T-helper 17 cell (primary cell): Measurements from ENCODE around the gene SND1. TPM values are rescaled to one million over a fixed set of nuclear protein-coding genes. Genes with fewer than 3 reads are reported as not detected.

Experiments used
- ATAC-seq: fragments of 150-1000 bp; cut with Tn5 transposase; 2 replicates; pipeline ENCODE4 v1.10.0; 2021; ENCODE audit warnings: mild to moderate bottlenecking, moderate library complexity
- DNase-seq, 3 donors: peaks; one replicate each; pipeline versions ENCODE4 v3.0.0 to v3.0.0-alpha.2; 2020 to 2021
- H3K9me3 ChIP-seq: one replicate; pipeline ENCODE4 v1.7.0; 2013; ENCODE audit warnings: low read length, mild to moderate bottlenecking; ENCODE audit not compliant: control insufficient read depth, poor library complexity, severe bottlenecking
- H3K27ac Mint-ChIP-seq: one replicate; pipeline ENCODE4 v1.8.0; 2022; ENCODE audit warnings: mild to moderate bottlenecking, moderate library complexity, mixed read lengths
- H3K27me3 Mint-ChIP-seq: one replicate; pipeline ENCODE4 v1.8.0; 2022; ENCODE audit warnings: mixed read lengths
- H3K36me3 Mint-ChIP-seq: one replicate; pipeline ENCODE4 v1.8.0; 2022; ENCODE audit warnings: low read depth, mixed read lengths
- H3K4me1 Mint-ChIP-seq: one replicate; pipeline ENCODE4 v1.8.0; 2022; ENCODE audit warnings: mild to moderate bottlenecking, mixed read lengths
- H3K4me3 Mint-ChIP-seq: one replicate; pipeline ENCODE4 v1.8.0; 2022; ENCODE audit warnings: mild to moderate bottlenecking, moderate library complexity, mixed read lengths
- total RNA-seq, 4 donors: library from RNA in 2 of 4; stranded (reverse) in 2 of 4; gene quantifications; one replicate each; pipeline ENCODE4 v1.2.3 and lab custom pipeline; 2022 to 2026

Gene SND1
- total RNA-seq, 2 donors from 2014 or later: 201 to 208 TPM

DNA sequence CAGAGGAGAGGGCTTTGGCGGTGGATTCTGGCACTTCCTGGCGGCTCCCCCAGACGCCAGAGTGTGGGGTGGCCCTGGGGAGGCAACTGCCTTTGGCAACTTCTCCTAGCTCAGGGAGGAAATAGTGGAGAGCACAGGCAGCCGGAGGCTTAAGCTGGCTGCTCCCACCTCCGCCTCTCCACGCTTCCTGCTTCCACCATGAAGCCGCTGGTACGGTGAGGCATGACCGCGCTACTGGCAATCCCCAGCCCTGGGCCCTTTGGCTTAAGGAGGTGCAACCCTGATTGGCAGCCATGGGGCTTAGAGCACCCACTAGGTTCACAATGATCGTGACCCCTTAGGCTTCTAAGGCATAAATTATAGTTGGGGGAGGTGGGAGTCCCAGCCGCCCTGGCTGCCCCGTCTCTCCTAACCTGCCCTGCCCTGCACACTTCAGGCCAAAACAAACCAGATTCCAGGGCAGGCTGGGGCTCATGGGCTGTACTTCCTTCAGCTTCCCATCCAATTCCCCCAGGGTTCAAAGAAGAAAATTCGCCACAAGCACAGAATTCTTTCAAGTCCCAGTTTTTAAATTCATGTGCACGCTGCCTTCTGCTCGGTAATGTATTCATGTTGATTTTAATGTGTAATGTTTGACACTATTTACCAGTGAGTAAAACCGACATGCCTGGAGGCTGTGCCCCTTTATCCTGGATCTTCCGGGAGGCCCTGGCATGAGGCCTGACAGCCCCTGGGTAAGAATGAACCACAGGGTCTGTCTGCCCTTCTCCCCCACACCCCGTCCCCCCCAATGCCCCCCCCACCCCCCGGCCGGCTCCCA lies 469.9 kb downstream of the SND1 start:
- Mint-ChIP-seq H3K27me3 (peaks cover 7% of the 10 kb centered on the region), H3K36me3 (no peaks in the 10 kb centered on the region), H3K4me1 (peaks cover 4% of the 10 kb centered on the region), H3K4me3 (no peak overlapping the region), H3K27ac (no peak overlapping the region)
- no peaks in the 10 kb centered on the region for H3K9me3 ChIP-seq
- DNase-seq (no peak), ATAC-seq (no peak)

DNA sequence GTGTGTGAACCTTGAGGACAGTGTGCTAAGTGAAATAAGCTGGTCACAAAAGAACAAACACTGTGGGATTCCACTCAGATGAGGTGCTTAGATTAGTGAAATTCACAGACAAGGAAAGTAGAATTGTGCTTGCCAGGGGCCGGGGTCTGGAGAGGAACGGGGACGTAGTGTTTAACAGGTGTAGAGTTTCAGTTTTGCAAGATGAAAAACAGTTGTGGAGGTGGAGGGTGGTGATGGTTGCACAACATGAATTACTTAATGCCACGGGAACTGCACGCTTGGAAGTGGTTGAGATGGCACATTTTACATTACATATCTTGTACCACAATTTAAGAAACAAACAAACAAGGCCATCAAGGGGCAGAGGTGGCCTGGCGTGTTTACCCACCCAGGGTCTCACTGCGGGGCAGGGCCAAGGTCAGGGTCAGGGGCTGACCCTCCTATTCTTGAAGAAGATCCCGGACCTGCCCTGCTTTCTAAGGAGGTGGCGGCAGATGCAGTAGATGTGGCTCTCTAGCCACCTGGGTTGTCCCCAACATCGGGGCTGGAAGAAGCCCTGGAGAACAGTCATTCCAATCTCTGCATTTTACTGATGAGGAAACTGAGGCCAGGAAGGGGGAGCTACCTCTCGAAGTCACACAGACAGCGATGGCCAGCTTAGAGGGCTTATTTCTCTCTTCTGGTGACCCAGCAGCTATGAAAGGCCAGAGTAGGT lies 470.7 kb downstream of the SND1 start:
- ATAC-seq: no peak
- H3K9me3 ChIP-seq: no peaks in the 10 kb centered on the region
- no peak overlapping the region for H3K4me3 Mint-ChIP-seq
- H3K27me3 Mint-ChIP-seq: peaks cover 7% of the 10 kb centered on the region
- no peaks in the 10 kb centered on the region for H3K36me3 Mint-ChIP-seq
- no peak for DNase-seq
- H3K27ac Mint-ChIP-seq: no peak overlapping the region
- H3K4me1 Mint-ChIP-seq: peaks cover 4% of the 10 kb centered on the region

DNA sequence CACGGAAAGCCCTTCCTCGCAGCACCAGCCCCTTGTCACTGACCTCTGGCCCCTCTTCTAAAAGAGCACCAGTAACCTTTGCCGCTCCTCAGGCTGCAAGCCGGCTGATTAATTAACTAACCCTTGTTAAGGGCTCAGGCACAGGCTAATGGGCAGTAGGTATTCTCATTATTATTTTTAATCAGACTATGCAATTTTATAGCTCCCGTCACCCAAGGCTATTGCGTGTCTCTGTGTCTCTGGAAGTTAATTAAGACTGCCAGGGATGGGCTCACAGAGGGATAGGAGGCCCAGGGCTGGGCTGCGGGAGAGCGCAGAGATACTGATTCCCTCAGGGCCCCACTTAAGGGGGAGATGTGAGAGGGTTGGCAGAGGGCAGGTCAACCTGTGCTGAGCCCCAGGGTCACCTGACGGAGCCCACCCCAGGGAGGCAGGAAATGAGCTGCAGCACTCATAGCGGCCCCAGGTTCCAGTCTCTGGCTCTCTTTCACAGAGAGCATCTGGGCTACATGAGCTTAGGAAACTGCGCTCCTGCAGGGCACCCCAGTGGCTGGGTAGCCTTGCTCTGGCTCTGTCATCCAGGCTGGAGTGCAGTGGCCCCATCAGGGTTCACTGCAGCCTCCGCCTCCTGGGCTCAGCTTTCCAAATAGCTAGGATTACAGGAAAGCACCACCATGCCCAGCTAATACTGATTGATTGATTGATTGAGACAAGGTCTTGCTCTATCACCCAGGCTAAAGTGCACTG lies 471.5 kb downstream of the SND1 start:
- H3K27ac Mint-ChIP-seq: no peak overlapping the region
- no peaks in the 10 kb centered on the region for H3K9me3 ChIP-seq
- H3K27me3 Mint-ChIP-seq: peaks cover 2% of the 10 kb centered on the region
- H3K4me1 Mint-ChIP-seq: peaks cover 4% of the 10 kb centered on the region
- ATAC-seq (no peak), DNase-seq (no peak)
- no peaks in the 10 kb centered on the region for H3K36me3 Mint-ChIP-seq
- no peak overlapping the region for H3K4me3 Mint-ChIP-seq

DNA sequence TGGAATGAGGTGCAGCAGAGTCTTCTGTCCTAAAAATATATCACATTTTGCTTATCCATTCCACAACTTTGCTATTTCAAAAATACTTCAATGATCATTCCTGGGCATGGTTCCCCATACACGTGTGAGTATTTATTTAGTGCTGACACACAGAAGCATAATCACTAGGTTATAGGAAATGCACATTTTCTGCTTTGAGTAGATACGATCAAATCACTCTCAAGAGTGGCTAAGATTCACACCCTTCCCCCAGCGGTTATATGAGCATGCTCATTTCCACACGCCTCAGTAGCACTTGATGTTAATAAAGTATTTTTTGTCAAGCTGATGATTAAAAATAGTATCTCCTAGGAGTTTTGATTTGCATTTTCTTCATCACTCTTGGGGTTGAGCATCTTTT lies 472.8 kb downstream of the SND1 start:
- H3K27me3 Mint-ChIP-seq: no peaks in the 10 kb centered on the region
- H3K36me3 Mint-ChIP-seq: no peaks in the 10 kb centered on the region
- no peak overlapping the region for H3K4me3 Mint-ChIP-seq
- no peak for ATAC-seq
- H3K9me3 ChIP-seq: no peaks in the 10 kb centered on the region
- peaks cover 4% of the 10 kb centered on the region for H3K4me1 Mint-ChIP-seq
- no peak overlapping the region for H3K27ac Mint-ChIP-seq
- DNase-seq: no peak

DNA sequence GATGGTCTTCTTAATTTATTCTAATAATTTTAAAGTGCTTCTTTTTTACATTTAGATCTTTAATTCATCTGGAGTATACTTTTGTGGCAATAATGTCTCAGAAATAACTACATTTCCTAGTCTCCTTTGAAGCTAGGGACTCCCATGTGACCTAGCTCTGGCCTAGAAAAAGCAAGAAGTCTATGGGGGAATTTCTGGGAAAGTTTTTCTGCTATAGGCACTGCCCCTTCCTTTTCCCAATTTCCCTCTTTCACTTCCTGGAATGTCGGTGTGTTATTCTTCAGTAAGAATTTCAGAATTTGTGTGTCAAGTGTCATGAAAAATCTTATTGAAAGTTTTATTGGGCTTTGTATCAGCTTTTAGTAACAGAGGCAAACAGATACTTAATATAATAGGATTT lies 473.8 kb downstream of the SND1 start:
- no peak for DNase-seq
- peaks cover 4% of the 10 kb centered on the region for H3K4me1 Mint-ChIP-seq
- H3K4me3 Mint-ChIP-seq: no peak overlapping the region

DNA sequence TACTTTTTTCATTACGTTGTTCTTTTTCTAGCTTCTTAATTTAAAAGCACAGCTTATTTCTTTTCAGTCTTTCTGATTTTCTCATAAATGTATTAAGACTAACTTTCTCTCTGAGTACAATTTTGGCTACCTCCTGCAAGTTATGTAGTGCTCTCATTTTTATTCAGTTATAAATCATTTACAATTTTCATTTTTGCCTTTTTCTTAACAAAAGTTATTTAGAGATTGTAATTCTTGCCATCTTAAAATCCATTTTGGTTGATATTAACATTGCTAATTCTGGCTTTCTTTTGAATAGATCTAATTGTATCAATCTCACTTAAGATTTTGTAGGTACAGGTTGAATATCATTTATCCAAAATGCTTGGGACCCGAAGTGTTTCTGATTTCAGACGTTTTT lies 476.4 kb downstream of the SND1 start:
- Mint-ChIP-seq H3K27me3 (peaks cover under 1% of the 10 kb centered on the region), H3K4me1 (peaks cover 4% of the 10 kb centered on the region), H3K27ac (no peak overlapping the region)

More for the DNA sequence above, 473.8 kb downstream of the SND1 start:
- Mint-ChIP-seq H3K27ac (no peak overlapping the region), H3K27me3 (no peaks in the 10 kb centered on the region), H3K36me3 (no peaks in the 10 kb centered on the region)
- no peak for ATAC-seq
- no peaks in the 10 kb centered on the region for H3K9me3 ChIP-seq

DNA sequence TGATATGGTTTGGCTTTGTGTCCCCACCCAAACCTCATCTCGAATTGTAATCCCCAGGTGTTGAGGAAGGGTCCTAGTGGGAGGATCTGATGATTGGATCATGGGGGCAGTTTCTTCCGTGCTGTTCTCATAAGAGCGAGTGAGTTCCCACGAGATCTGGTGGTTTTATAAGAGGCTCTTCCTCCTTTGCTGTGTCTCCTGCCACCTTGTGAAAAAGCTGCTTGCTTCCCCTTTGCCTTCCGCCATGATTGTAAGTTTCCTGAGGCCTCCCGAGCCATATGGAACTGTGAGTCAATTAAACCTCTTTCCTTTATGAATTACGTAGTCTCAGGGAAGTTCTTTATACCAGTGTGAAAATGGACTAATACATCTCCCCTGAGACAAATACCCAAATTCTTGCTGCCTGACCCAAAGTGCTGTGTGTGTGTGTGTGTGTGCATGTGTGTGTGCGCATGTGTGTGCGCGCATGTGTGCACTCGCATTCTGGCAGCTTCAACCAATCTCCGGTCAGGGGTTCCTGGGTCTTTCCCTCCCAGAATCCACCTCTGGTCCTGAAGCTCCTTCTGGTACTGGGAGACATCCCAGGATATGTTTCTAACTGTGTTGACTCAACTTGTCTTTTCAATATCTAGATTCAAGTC lies 477.4 kb downstream of the SND1 start:
- Mint-ChIP-seq H3K36me3 (peaks cover 2% of the 10 kb centered on the region), H3K27ac (no peak overlapping the region), H3K4me1 (peaks cover 8% of the 10 kb centered on the region), H3K4me3 (no peak overlapping the region), H3K27me3 (peaks cover 9% of the 10 kb centered on the region)
- H3K9me3 ChIP-seq: no peaks in the 10 kb centered on the region
- ATAC-seq (no peak), DNase-seq (no peak)

More for the DNA sequence above, 476.4 kb downstream of the SND1 start:
- no peaks in the 10 kb centered on the region for H3K9me3 ChIP-seq
- DNase-seq: no peak
- H3K4me3 Mint-ChIP-seq: no peak overlapping the region
- peaks cover 2% of the 10 kb centered on the region for H3K36me3 Mint-ChIP-seq
- no peak for ATAC-seq

DNA sequence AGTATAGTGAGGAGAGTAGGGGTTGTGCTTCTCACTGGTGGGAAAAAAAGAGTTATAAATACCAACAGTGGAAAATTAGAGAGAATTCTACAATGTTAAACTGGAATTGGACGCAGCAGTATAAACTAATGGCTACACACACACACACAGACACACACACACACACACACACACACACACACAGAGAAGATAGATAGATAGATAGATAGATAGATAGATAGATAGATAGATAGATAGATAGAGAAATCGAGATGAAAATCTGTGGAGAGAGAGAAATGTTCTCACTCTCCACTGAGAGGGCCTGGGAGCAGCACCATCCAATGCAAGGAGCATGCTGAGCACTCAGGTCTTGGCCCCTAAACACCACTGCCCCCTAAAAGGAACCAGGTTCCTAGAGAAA lies 479.1 kb downstream of the SND1 start:
- ATAC-seq: no peak
- Mint-ChIP-seq H3K4me1 (peaks cover 12% of the 10 kb centered on the region), H3K4me3 (no peak overlapping the region), H3K27ac (no peak overlapping the region), H3K36me3 (peaks cover 4% of the 10 kb centered on the region), H3K27me3 (peaks cover 20% of the 10 kb centered on the region)
- no peaks in the 10 kb centered on the region for H3K9me3 ChIP-seq
- DNase-seq: no peak

DNA sequence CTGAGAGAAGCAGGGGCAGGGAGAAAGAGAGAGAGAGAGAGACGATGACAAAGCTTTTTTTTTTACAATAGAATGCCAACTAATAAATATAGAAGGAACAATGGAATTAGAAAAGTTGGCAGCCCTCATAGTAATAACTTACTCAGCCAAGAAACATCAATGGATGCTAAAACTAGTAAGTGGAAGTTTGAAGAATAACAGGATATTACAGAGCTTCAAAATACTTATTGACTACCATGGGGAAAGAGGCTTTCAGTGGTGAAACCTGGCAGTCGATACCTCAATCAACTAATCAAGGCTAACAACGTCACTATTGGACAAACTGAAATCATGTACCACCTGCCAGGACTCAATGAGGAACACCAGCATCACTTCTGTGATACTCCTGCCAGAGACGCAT lies 479.7 kb downstream of the SND1 start:
- Mint-ChIP-seq H3K4me1 (peaks cover 12% of the 10 kb centered on the region), H3K36me3 (peaks cover 4% of the 10 kb centered on the region), H3K27me3 (peaks cover 20% of the 10 kb centered on the region), H3K4me3 (no peak overlapping the region), H3K27ac (no peak overlapping the region)
- DNase-seq: no peak
- no peaks in the 10 kb centered on the region for H3K9me3 ChIP-seq
- no peak for ATAC-seq

DNA sequence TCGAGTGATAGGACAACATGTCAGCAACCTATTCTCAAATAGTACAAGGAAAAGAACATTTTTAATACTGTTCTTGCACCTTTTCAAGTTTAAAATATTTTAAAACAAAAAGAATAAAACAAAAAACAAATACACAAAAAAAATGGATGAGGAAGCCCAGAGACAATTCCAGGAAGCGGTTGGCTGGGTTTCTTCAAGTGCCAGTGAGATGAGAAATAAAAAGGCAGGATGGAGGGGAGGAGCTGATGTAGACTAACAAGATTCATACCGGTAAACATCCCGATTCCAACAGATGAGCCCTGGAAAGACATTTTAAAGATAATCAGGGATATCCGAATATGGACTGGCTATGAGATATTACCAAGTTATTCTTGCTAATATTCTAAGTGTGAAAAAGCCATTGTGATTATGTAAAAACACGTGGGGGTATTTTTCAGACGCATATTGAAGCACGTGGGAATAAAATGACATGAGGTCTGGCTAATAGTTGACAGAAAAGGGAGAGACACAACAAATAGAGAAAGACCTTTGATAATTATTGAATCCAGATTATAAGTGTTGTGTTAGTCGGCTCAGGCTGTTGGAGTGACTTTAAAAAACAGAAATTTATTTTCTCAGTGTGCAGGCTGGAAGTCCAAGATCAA lies 480.6 kb downstream of the SND1 start:
- ATAC-seq (no peak), DNase-seq (no peak)
- Mint-ChIP-seq H3K36me3 (peaks cover 4% of the 10 kb centered on the region), H3K4me1 (peaks cover 12% of the 10 kb centered on the region), H3K4me3 (no peak overlapping the region), H3K27ac (no peak overlapping the region), H3K27me3 (peaks cover 27% of the 10 kb centered on the region)
- H3K9me3 ChIP-seq: no peaks in the 10 kb centered on the region

DNA sequence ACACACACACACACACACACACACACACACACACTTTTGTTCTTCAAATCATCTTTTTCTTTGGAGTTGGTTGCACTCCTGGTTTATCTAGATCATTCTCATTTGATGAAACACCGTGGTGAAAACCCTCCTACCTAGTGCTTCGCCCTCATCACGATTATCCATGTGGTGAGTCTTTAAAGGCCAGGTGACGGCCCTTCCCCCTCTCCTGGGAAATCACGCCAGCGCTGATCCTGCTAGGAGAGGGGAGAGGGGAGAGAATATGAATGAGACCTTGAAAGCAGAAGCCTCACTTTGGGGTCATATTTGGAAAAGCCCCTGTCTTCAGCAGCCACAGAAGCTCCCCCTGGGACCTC lies 483.1 kb downstream of the SND1 start:
- Mint-ChIP-seq H3K27me3 (peaks cover 41% of the 10 kb centered on the region), H3K4me1 (peaks cover 12% of the 10 kb centered on the region)
- no peak for DNase-seq

DNA sequence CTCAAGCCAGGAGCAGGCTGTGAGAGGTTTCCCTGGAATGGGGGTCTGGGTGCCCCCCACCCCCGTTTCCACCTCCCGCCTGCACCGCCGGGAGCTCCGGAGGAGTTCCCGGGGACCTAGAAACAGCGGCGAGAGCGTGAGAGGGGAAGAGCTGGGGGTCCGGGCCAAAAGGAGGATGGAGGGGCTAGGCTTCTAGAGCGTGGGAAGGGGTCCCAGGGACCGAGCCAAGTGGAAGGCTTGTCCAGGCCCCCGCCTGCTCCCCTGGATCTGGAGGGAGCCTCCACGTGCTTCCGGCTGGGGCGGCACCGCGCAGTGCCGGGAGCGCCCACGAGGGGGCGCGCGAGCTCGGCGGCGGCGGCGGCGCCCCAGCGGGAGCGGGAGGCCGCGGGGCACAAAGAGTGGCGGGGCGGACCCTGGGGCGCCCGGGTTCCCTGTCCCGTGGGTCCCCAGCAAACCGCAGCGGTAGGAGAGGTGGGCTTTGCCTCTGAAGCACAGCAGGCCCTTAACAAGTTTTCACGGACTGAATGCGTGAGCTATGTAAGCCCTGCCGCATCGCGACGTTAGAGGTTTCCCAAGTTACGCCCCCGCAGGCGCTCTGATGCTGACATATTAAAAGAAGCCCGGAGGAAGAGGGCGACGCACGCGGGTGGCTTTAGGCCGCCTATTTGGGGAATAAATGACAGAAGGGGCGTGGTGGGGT lies 483.7 kb downstream of the SND1 start:
- peaks cover 12% of the 10 kb centered on the region for H3K4me1 Mint-ChIP-seq
- peak overlapping the region; percentile 85 for H3K4me3 Mint-ChIP-seq
- H3K36me3 Mint-ChIP-seq: peaks cover 4% of the 10 kb centered on the region
- no peaks in the 10 kb centered on the region for H3K9me3 ChIP-seq
- peak overlapping the region; percentile 43 for H3K27ac Mint-ChIP-seq
- peaks cover 41% of the 10 kb centered on the region for H3K27me3 Mint-ChIP-seq
- peak; percentile 40 to 55 (median 47) for DNase-seq
- ATAC-seq: peak; percentile 97

More for the DNA sequence above, 483.1 kb downstream of the SND1 start:
- Mint-ChIP-seq H3K36me3 (peaks cover 4% of the 10 kb centered on the region), H3K4me3 (peak overlapping the region; percentile 85), H3K27ac (peak overlapping the region; percentile 43)
- ATAC-seq: no peak
- no peaks in the 10 kb centered on the region for H3K9me3 ChIP-seq
